Transverse colon (tissue), 4 donors: Measurements from ENCODE around the gene ANKH.

Source experiments
- POLR2AphosphoS5 ChIP-seq, 3 donors: sonication (generic); formaldehyde crosslinking; IDR thresholded peaks; one replicate each; pipeline ENCODE4 v1.6.1; 2016; ENCODE audit warnings: antibody characterized with exemption in 3 of 3
- TF ChIP-seq, protein P1 (sequence below), 5 experiments: fragments of 200-600 bp in 3 of 5; fragments of 450-650 bp in 2 of 5; sonication (generic) in 3 of 5; IDR thresholded peaks; 1 replicate in 2 of 5; 2 replicates in 3 of 5; pipeline ENCODE4 v1.5.1; 2016 to 2017; ENCODE audit warnings: antibody characterized with exemption in 5 of 5, inconsistent platforms in 3 of 5, mild to moderate bottlenecking in 2 of 5, moderate library complexity in 1 of 5

DNA sequence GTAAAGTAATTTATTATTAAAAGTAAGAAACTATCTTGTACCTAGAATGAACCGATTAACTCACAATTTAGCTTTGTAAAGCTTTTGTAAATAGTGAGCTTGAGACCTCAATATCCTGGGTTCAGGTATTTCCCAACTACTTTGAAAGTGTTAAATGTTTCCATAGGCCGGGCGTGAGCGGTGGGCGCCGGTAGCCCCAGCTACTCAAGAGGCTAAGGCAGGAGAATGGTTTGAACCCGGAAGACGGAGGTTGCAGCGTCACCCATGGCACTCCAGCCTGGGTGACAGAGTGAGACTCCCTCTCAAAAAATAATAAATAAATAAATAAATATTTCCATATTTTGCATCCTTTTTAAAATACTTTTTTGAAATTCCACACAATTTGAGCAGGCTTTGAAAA is 1.5 kb upstream of the ANKH start:
- TF ChIP-seq, protein P1, sequence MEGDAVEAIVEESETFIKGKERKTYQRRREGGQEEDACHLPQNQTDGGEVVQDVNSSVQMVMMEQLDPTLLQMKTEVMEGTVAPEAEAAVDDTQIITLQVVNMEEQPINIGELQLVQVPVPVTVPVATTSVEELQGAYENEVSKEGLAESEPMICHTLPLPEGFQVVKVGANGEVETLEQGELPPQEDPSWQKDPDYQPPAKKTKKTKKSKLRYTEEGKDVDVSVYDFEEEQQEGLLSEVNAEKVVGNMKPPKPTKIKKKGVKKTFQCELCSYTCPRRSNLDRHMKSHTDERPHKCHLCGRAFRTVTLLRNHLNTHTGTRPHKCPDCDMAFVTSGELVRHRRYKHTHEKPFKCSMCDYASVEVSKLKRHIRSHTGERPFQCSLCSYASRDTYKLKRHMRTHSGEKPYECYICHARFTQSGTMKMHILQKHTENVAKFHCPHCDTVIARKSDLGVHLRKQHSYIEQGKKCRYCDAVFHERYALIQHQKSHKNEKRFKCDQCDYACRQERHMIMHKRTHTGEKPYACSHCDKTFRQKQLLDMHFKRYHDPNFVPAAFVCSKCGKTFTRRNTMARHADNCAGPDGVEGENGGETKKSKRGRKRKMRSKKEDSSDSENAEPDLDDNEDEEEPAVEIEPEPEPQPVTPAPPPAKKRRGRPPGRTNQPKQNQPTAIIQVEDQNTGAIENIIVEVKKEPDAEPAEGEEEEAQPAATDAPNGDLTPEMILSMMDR (IDR thresholded peaks at IDR 0.05): no peak
- TF ChIP-seq POLR2AphosphoS5 (IDR thresholded peaks at IDR 0.05): no peak
